D341Med (cell line): ENCODE data around the gene GATM.
A peak's percentile ranks its signal among the peaks of the same experiment; 100 is the strongest.
"Not testable (repeated sequence)": the region's sequence is repeated elsewhere in the genome, so short reads cannot be mapped to it uniquely, and the experiment has no call there.

Experiments used
- DNase-seq: peaks from one replicate; pipeline ENCODE4 v3.0.0; 2012; ENCODE audit warnings: low spot score

The GATM gene

DNA sequence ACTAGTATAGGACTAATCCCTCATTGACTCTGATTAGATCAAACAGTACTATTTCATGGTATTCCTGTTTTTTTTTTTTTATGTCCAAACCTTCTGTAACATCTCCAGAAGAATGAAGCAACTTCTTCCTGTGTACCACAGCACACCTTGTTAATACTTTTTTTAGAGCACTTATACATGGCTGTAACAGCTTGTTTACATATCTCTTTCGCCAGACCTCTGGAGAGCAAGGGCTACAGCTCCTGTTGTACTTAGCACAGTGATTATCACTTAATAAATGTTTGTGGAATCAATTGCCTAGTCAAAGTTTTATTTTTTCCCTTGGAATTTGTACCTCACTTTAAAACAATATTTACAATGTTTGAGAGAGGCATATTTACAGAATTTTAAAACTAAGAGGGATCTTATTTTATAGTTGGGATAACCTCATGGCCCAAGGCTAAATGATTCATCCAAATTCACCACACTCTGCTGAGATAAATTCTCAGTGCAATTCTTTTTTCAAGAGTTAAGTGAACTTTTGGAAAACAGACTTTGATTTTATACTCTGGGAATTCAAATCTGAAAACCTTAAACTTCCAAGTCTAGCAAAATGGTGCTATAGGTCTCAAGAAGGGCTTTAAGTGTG, 9.2 kb upstream of the GATM start:
- no peak for DNase-seq

DNA sequence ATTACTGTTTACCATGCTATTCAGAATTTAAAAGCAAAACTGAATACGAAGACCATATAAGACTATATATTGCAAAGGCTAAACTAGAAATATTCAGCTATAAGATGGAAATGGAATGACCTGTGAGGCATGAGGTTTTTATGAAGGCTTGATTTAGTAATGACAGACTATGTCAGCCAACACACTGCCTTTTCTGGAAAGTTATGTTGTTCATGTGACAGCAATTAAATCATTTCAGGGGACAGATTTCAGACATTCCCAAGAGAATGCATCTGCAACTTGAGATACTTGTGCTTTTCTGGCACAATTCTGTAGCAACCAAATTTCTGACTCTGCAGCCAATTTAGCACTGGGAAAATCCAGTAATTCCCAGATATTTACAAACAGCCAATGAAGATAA, 8.6 kb upstream of the GATM start:
- no peak for DNase-seq

DNA sequence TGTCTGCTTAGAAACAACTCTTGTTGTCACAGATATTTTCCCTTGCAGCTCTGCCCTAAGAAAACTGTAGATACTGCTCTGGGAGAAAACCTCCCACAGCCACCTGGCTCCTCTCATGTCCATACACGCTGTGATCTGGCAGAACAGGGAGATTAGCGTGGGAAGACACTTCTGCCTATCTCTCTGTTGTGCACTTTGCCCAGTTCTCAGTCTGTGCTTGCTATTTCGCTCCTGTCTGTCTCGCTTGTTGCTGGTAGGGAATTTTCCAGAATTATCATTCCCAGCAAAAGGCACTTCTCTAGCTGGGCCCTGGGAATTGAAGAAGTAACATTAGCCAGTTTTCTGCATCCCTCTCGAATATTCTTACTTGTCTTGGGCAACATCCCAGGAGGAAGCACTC, 8.1 kb upstream of the GATM start:
- DNase-seq = no peak

DNA sequence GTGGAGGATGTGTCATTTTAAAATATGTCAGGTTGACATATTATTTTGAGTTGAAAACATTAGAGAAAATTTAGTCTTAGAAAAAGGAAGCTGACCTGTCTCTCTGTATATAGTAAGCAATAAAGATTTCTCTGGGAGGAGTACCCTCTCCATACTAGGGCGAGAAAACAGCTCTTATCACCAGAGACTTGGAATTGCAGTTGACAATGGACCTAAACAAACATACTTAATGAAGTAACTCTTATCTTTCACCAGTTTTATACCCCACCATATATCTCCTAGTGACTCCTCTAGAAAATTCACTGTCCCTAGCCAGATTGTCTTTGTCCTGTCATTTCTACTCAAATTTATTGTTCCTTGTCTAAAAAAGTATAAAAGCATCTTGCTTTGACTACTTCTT, 7.2 kb upstream of the GATM start:
- no peak for DNase-seq

DNA sequence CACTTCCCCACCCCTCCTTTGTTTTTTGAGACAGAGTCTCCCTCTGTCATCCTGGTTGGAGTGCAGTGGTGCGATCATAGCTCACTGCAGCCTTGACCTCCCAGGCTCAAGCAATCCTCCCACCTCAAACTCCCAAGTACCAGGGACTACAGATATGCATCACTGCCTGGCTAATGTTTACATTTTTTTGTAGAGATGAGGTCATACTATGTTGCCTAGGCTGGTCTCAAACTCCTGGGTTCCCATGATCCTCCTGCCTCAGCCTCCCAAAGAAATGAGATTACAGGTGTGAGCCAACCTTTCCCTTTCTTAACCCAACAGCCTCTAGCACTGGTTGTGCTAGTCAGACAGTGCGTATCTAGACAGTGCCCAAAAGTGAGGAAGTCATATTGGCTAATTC, 6.4 kb upstream of the GATM start:
- DNase-seq = no peak

DNA sequence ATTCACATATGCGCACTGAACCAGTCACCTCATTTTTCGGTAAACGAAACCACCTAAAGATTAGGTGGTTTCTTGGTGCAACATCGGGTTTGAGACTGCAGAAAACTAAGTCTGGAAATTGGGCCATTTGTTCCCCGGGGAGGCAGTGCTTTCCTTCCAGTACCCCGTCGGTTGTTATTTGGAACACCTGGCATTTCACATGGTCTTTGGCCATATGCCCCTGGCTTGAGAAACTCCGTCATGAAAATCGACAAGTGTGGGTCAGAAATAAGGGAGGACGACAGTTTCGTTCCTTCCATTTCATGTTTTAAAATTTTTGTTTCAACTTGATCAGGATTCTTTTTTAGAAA, 544 bp upstream of the GATM start:
- no peak for DNase-seq

DNA sequence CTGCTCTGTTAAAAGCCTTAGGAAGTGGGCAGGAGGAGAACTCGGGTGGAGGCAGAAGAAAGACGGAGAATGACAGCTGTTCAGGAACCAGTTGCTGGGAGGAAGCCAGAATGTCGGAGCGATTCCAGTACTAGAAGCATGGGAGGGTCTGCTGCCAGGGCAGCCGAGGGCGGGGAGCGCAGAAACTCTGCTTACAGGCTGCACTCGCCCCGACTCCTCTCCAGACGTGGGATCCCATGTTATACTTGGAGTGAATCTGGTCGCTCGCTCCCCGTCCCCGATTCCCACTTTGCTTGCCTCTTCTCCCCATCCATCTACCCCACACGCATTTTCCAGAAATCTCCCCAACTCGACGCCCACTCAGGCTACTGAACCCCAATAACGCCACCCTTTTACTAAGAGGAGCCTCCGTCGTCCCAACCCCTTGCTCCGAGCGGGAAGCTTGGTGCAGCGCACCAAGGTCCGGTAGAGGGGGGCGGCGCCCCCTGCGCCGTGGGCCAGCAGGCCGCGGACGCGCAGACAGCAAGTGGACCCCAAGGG, 665 bp downstream of the GATM start:
- DNase-seq = peak; percentile 53

DNA sequence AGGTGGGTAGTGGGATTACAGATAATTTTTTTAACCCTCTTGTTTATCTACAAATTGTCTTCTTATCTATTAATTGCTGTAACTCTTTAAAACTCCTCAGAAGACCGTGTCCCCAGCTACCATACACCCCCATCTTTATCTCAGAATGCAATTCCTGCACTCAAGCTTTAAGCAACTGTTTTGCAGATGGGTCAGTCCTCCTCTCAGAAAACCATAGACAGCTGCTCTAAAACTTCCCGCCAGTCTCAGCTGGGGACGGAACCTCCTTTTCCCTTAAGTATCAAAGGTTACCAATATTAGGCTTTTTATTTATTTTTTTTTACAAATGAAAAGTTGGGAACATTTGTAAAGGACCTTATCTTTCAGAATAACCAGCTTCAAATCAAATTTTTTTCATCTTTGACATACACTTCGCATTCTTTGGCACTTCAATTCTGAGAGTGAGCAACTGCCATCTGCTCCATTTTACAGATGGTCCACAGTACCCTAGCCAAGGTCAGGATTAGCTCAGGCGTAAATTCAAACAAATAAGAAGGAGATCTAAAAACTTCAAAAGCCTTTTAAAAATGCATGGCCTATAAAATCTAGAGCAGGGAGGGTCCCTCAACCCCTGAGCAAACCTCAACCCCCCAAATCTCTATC, 1.3 kb downstream of the GATM start:
- no peak for DNase-seq

DNA sequence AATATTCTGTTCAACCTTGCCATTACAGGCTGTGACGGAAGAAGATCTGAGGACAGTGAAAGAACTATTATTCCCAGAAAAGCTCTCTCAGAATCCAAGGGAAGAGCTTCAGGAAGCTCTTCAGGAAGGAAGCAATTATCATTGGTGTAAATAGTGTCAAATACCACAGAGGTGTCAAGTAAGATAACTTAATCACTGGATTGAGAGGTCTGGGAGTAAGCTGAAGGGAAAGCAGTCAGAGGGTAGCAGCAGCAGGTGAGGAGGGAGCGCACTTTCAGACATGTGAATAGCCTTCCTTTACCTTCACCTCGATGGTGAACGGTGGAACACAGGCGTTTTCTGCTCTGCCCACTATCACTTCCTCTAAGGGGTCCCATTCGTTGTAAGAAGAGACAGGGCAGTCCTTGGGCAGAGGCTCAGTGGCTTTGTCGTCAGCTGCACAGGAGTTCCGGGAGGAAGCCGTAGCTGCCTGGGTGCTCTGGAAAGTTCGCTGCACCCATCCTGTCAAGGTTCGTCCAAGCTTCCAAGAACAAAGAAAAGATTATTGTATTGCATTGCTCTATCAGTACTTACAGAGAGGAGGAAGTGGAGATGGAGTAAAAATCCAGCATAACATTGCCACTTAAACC, 1.9 kb downstream of the GATM start:
- DNase-seq = no peak

DNA sequence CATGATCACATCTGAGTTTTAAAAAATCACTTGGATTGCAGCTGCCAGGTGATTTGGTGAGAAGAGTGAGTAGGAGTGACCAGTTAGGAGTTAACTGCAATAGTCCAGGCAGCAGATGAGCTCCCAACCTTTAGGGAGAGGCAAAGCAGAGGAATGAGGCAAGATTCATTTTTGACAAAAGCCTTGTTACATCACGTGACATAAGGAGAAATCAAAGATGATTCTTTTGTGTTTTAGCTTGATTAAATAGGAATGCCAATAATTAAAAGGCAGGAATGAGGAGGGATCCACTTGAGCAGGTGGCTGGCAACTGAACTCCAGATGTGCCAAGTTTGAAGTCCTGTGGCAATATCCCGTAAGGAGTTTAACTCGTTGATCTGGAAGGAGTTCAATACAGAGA, 2.5 kb downstream of the GATM start:
- no peak for DNase-seq

DNA sequence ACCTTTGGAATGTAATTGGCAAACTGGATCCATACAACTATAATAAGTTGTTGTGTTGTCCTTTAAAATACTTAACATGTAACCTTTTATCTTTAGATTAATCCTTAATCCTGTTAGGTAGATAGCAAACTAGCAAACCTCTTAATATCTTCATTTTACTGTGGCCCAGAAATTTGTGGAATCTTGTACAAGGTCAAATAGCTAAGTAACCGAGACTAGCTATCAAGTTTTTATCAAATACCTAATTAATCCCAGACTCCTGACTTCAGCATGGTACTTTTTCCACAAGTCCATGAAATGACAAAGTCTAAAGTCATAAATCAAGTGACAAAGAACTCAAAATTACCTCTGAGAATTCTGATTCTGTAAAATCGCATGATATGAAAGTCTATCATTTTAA, 4.4 kb downstream of the GATM start:
- no peak for DNase-seq

DNA sequence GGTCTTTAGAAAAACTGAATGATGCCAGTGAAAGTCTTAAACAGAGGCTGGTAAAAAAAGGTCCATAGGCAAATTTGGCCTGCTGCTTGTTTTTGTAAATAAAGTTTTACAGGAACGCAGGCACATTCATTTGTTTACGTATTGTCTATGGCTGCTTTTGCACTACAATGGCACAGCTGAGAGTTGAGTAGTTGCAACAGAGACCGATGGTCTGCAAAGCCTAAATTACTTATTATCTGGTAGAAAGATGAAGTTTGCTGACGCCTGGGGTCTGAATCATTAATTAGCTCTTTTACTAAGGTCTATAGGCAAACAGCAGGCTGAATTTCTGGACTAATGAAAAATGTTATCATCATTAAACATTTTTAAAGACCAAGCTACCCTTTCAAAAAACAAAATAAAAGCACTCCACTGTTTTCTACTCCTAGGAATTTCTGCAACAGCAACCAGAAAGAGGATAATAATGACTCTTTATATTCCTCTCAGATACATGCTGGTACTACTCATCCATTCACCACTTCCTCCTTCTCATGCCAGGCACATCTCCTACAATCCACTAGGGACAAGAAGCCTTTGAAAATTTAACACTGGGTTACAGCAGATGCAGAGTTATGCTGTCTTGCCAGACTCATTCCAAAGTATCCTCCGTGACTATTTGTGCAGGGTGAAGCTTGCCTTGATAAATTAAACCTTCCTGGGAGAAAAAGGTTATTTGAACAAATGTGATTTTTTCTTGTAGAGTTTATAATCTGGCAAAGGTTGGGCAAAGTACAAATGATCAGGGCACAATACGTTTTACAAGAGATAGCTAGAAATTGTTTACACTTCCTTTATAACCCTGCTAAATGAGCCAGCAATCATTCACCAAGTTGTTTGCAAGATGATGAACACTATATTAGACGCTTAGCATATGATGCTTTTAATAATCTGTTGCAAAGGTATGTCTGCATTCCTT, 6.0 kb downstream of the GATM start:
- no peak for DNase-seq

DNA sequence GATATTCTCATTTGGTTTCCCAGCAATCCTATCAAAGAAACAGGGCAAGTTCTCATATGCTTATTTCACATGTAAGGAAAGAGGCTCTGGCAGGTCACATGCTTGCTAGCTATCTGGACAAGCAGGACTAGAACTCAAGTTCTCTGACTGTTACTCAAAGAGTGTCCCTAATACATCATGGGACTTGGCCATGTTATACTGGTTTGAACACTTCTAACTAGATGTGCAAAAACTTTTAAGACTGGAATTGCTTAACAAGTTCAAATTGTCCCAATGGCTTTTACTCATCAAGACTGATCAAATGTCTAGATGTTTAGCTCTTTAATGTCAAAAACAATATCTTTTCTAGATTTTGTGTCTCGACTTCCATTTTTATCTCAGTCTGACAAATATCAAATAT, 6.8 kb downstream of the GATM start:
- no peak for DNase-seq

DNA sequence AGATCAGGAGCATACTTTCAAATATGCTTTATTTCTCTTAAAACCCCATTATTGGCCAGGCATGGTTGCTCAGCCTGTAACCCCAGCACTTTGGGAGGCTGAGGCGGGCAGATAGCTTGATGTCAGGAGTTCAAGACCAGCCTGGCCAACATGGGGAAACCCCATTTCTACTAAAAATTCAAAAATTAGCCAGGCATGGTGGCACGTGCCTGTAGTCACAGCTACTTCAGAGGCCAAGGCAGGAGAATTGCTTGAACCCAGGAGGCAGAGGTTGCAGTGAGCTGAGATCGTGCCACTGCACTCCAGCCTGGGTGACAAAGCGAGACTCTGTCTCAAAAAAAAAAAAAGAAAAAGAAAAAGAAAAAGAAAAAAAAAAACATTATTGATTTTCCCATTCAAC, 8.3 kb downstream of the GATM start:
- DNase-seq = not testable (repeated sequence)

DNA sequence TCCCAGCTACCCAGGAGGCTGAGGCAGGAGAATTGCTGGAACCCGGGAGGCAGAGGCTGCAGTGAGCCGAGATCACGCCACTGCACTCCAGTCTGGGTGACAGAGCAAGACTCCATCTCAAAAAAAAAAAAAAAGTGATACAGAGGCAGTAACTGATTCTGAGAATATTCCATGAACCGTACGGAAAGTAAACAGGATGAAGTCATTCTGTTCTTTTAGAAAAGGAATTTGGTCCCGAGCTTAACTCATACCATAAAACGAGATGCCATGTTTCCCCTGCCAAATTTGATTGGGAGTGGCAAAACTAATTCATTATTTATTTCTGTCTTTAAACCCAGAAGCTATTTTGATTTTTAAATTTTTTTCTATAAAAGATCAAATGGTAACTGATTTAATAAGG, 11.1 kb downstream of the GATM start:
- DNase-seq = not testable (repeated sequence)

DNA sequence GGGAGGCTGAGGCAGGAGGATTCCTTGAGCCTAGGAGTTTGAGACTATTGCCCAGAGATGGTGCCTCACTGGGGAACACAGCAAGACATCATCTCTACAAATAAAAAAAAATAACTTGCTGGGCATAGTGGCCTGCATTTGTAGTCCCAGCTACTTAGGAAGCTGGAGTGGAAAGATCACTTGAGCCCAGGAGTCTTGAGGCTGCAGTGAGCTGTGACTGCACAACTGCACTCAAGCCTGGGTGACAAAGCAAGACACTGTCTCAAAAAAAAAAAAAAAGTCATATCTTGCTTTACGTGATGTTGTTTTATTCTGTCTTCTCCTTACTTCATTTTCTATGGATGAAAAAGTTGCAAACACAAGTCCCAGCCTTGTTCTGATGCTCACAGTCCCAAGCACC, 14.1 kb downstream of the GATM start:
- no peak for DNase-seq

DNA sequence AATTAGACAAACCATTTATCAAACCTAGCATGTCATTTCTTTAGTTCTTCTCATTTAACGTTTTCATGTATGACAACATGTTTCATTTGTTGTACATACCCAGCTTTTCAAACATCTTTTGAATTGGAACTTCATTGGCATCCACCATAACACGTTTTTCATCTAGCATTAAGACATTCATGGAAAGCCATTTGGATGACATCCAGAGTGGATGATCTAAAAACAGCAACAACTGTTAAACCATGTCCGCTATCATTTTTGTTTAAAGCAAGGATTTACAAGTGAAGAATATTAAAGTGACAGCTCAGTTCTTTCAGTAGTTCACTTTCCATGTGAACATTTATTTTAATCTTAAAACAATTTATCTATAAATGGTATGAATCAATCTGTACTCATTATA, 14.5 kb downstream of the GATM start:
- DNase-seq = no peak

DNA sequence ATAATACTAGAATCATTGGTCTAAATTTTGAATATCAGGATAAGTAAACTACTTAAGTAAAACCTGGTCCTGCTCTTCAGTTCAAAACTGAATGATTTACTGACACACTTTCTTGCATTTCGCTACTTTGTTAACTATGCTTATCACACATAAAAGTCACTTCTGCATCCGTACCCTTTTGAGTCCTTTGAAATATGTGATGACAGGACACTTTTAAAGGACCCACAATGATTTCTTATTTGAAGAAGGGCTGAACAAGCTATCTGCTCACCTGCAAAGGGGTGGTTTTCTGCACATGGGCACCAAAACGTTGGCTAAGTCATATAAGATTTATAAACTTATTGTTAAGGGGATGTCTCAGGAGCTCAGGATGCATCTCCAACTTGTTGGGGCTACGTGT, 15.0 kb downstream of the GATM start:
- DNase-seq = no peak

DNA sequence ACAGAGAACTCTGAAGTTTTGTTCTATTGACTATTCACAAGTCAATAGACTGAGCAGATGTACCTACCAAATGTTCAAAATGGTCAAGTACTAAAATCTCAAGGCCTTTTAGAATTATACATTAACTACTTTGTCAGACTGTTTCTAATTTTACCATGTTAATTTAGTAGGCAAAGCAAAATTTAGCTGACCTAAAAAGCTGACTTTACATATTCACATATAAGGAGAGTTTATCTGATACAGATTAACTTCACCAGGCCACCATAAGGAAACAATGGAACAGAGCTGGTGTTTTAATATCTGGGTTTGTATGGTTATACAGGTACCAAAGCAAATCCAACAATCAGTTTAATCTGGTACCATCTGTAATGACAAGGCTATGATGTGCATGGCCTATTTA, 15.9 kb downstream of the GATM start:
- no peak for DNase-seq

DNA sequence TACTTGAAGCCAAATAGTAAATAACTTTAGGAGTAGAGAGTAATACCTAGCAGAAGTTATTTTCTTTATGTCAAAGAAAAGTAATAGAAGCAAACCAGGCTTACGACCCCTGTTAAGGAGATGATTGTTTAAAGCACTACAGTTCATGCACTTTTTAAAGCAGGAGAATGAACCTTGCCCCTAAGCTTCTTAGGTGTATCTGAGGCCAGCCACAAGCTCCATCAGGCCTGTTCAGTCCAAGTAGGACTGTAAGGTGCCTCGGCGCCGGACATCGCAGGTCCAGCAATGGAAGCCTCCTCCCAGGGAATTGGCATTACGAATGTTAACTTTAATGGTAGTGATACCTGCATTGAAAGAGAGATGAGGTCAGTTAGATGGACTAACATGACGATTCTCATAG, 16.5 kb downstream of the GATM start:
- no peak for DNase-seq

DNA sequence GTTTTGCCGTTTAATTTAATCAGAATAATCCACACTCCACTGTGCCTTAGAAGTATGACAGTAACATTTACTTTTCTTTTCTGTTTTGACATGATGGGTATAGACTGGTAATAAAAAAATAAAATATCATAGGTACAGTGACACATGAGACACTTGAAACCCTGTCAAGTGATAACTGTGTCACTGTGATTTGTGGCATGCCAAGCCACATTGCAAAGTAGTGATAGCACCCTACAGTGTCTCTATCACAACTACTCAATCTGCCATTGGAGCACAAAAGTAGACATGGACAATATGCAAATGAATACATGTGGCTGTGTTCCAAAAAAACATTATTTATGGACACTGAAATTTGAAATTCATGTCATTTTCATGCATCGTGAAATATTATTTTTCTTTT, 22.5 kb downstream of the GATM start:
- DNase-seq = no peak

DNA sequence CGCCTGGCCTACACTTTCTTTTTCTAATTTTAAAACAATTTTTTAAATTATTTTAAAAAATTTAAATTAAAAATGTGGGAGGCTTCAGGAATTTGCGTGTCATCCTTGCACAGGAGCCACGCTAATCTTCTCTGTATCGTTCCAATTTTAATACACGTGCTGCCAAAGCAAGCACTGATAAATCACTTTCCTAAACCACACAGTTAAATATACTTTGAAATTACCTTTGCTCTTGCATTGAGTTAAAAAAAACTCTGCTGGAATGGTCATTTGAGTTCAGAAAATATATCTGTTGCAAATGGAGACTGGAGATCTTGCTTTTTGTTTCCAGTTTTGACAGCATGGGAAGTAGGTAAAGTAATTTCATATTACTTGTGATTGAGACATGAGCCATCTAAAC, 23.6 kb downstream of the GATM start:
- no peak for DNase-seq

DNA sequence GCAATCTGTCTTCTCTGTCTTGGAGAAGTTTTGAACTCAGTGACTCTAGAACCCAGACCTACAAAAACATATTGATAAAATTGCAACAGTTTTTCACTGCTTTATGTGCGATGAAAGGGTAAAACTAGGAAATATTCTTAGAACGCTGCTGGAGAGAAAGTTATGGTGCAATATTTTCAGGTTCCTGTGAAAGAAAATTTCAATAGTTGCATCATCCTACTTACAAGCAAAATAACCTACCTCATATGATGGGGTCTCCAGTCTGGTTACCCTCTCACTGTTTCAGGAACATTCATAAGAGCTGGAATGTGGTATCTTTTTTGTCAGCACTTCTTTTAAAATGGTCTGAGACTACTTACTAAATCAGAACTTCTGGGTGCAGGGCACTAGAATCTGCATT, 27.1 kb downstream of the GATM start:
- no peak for DNase-seq
